GM12878 (cell line): ENCODE results near the gene RASGRP2. TPM values are rescaled to one million over a fixed set of nuclear protein-coding genes. Genes with fewer than 3 reads are reported as not detected.

Experiments
- ATAC-seq: fragments of 200-7000 bp; cut with Tn5 transposase; 3 replicates; pipeline ENCODE4 v1.9.1; 2020; ENCODE audit warnings: mild to moderate bottlenecking, moderate library complexity
- BruUV-seq: library from RNA; stranded (reverse); fragments of 400-500 nt; replicated peaks from 2 replicates; lab custom pipeline; 2021; lab: Mats Ljungman, UMichigan
- CTCF ChIA-PET: fragments of 300-600 bp; sonication (Branson Sonifier 250); formaldehyde crosslinking; extraction: SDS; loops from one replicate; lab custom pipeline; 2021; ENCODE audit warnings: inconsistent platforms; lab: Yijun Ruan, JAX
- POLR2A ChIA-PET: fragments of 350-600 bp; formaldehyde crosslinking; extraction: SDS; loops from one replicate; lab custom pipeline; 2021; ENCODE audit warnings: inconsistent platforms; lab: Charles Lee
- RAD21 ChIA-PET: fragments of 300-600 bp; sonication (Branson Sonifier 250); formaldehyde crosslinking; loops from one replicate; lab custom pipeline; 2023; ENCODE audit warnings: antibody characterized with exemption; ENCODE audit not compliant: unreplicated experiment; lab: Charles Lee
- SMC1A ChIA-PET: fragments of 300-600 bp; sonication (Branson Sonifier 250); formaldehyde crosslinking; loops from one replicate; lab custom pipeline; 2023; ENCODE audit not compliant: unreplicated experiment, uncharacterized antibody; lab: Charles Lee
- DNase-seq: peaks from one replicate; pipeline ENCODE4 v3.0.0-alpha.2; 2011; ENCODE audit warnings: low read depth, low spot score
- FAIRE-seq: peaks from 3 replicates; lab custom pipeline; 2011; peaks lifted over from hg19 to GRCh38; lab: Jason Lieb, UNC
- H2AFZ ChIP-seq: 2 replicates; pipeline ENCODE4 v1.6.0; 2011; ENCODE audit warnings: low read depth, low read length, control low read depth; ENCODE audit not compliant: control insufficient read depth
- H3K27ac ChIP-seq: 2 replicates; pipeline ENCODE4 v1.5.1; 2011; ENCODE audit warnings: control low read depth; ENCODE audit not compliant: control insufficient read depth, insufficient read depth
- H3K27me3 ChIP-seq, 2 experiments: replicated peaks in 1 of 2; 2 replicates each; pipeline versions ENCODE4 v1.6.0 to v1.6.1; 2011; ENCODE audit warnings: low read length in 1 of 2; ENCODE audit not compliant: control insufficient read depth in 2 of 2, insufficient read depth in 2 of 2
- H3K36me3 ChIP-seq, 2 experiments: 2 replicates each; pipeline ENCODE4 v1.5.1; 2011; ENCODE audit warnings: low read length in 1 of 2; ENCODE audit not compliant: control insufficient read depth in 2 of 2, insufficient read depth in 2 of 2
- H3K4me1 ChIP-seq: 2 replicates; pipeline ENCODE4 v1.6.1; 2011; ENCODE audit warnings: mild to moderate bottlenecking, low read length, moderate library complexity, mixed read lengths; ENCODE audit not compliant: control insufficient read depth, insufficient read depth
- H3K4me2 ChIP-seq: 2 replicates; pipeline ENCODE4 v1.6.0; 2011; ENCODE audit warnings: control low read depth; ENCODE audit not compliant: control insufficient read depth, insufficient read depth
- H3K4me3 ChIP-seq: fragments of 200-600 bp; sonication (generic); 2 replicates; pipeline ENCODE4 v1.5.1; 2016
- H3K79me2 ChIP-seq: 2 replicates; pipeline ENCODE4 v1.6.0; 2011; ENCODE audit warnings: low read length; ENCODE audit not compliant: control insufficient read depth, insufficient read depth
- H3K9ac ChIP-seq: 2 replicates; pipeline ENCODE4 v1.8.0; 2011; ENCODE audit warnings: low read length, control low read depth, mixed read lengths; ENCODE audit not compliant: control insufficient read depth, insufficient read depth
- H3K9me3 ChIP-seq: replicated peaks from 3 replicates; pipeline ENCODE4 v1.5.1; 2011; ENCODE audit warnings: mild to moderate bottlenecking, low read length; ENCODE audit not compliant: control insufficient read depth, insufficient read depth
- H4K20me1 ChIP-seq: 2 replicates; pipeline ENCODE4 v1.6.0; 2011; ENCODE audit not compliant: control insufficient read depth, insufficient read depth
- ATF3 ChIP-seq: IDR thresholded peaks from 2 replicates; pipeline ENCODE4 v1.6.1; 2011; ENCODE audit warnings: low read depth, mild to moderate bottlenecking, low read length, moderate library complexity, borderline replicate concordance; ENCODE audit errors: extremely low read depth
- IRF5 ChIP-seq: fragments of 450-650 bp; IDR thresholded peaks from 2 replicates; pipeline ENCODE4 v1.6.1; 2017; ENCODE audit warnings: borderline replicate concordance
- KAT2A ChIP-seq: conservative IDR thresholded peaks from 2 replicates; pipeline ENCODE4 v1.6.1; 2011; ENCODE audit warnings: low read depth, low read length; ENCODE audit not compliant: control insufficient read depth
- MLLT1 ChIP-seq: fragments of 450-650 bp; IDR thresholded peaks from 2 replicates; pipeline ENCODE4 v1.6.1; 2016; ENCODE audit warnings: mild to moderate bottlenecking
- POLR2AphosphoS2 ChIP-seq: IDR thresholded peaks from 2 replicates; pipeline ENCODE4 v1.6.1; 2011; ENCODE audit warnings: low read depth, mild to moderate bottlenecking, low read length, improper control_type of control experiment, moderate library complexity
- SREBF2 ChIP-seq: IDR thresholded peaks from 2 replicates; pipeline ENCODE4 v1.6.1; 2012; ENCODE audit warnings: mild to moderate bottlenecking, low read length
- WGBS: methylation state at CpG from one replicate; pipeline ENCODE4 v1.1.6; 2016; ENCODE audit warnings: low lambda C conversion rate; ENCODE audit not compliant: insufficient replicate concordance, insufficient coverage; ENCODE audit errors: missing lambda C conversion rate; 5-methylcytosine and 5-hydroxymethylcytosine counted together
- in situ Hi-C: fragments of 300-500 bp; cut with MboI; formaldehyde crosslinking; loops from 9 replicates; pipeline ENCODE4 v1.14.3; 2018; ENCODE audit warnings: mixed read lengths
- intact Hi-C: fragments of 100-400 bp; cut with micrococcal nuclease; formaldehyde crosslinking; loops from one replicate; pipeline ENCODE4 v1.14.2; 2022; ENCODE audit not compliant: unreplicated experiment
- polyA plus RNA-seq, 11 experiments: library from polyadenylated mRNA; depleted of rRNA in 4 of 11; unstranded in 6 of 11; stranded (reverse) in 5 of 11; fragments of >200 nt; fragmentation: Nextera tagmentation in 4 of 11; fragmentation: Illumina TruSeq in 1 of 11; extraction: Ambion mirVana in 4 of 11; extraction: Trizol in 1 of 11; gene quantifications; 1 replicate in 1 of 11; 2 replicates in 10 of 11; pipeline versions ENCODE4 v1.2.1 to v1.2.3, GENCODE V29; 2011 to 2016; ENCODE audit warnings: inconsistent platforms in 2 of 11, missing spikeins in 2 of 11, low read depth in 1 of 11
- total RNA-seq, 4 experiments: library from RNA; depleted of rRNA in 3 of 4; stranded (reverse); fragments of >200 nt in 3 of 4; fragmentation: Illumina TruSeq in 1 of 4; extraction: Trizol in 1 of 4; gene quantifications; 2 replicates each; pipeline versions ENCODE4 v1.2.1 to v1.2.3, GENCODE V29; 2013 to 2021

RASGRP2 gene
- total and polyA plus RNA-seq, 10 of the 15 experiments (the other 5 are each of a cell fraction or from before 2014, with no cell fraction given), result 0.26 to 9.0 (median 5.4) TPM

- no peak for TF ChIP-seq KAT2A
- 0 out of 2 replicates have a peak, but pooled peaks have one; percentile 29 for TF ChIP-seq MLLT1
- no peak overlapping the region for H3K4me3 ChIP-seq
- H3K79me2 ChIP-seq, result no peaks in the 10 kb centered on the region
- no peaks in the 10 kb centered on the region for H3K27me3 ChIP-seq
- intact Hi-C loops (no loop called here), in situ Hi-C loops (no loop called here)
- no peaks in the 10 kb centered on the region for H3K9me3 ChIP-seq
- POLR2A ChIA-PET, result interaction anchor here (1.2 to 1.4 kb wide), 2 partner anchors 11 to 26 kb away, joined by 3 to 4 read pairs; no protein-coding TSS in a partner anchor
- H3K27ac ChIP-seq, result no peak overlapping the region
- WGBS, result 78% methylated on average over 14 of the region's 14 CpGs
- DNase-seq (no peak), FAIRE-seq (no peak), ATAC-seq (no peak)
- H3K9ac ChIP-seq, result no peak overlapping the region
- no peaks in the 10 kb centered on the region for H3K36me3 ChIP-seq
- no peak overlapping the region for H2AFZ ChIP-seq
- no peaks in the 10 kb centered on the region for H4K20me1 ChIP-seq
- no TSS peak for BruUV-seq
- RAD21 ChIA-PET, result no interaction called here
- no peaks in the 10 kb centered on the region for H3K4me1 ChIP-seq
- SMC1A ChIA-PET, result interaction anchor here (0.6 kb wide), 1 partner anchor 98 kb away, joined by 3 read pairs; no protein-coding TSS in a partner anchor
- CTCF ChIA-PET, result no interaction called here
- H3K4me2 ChIP-seq, result no peak overlapping the region
Observed at GRCh38 chr11:64752175-64752970, 8.4 kb upstream of the RASGRP2 start.

- Histone ChIP-seq H3K4me1 (no peaks in the 10 kb centered on the region), H3K4me3 (no peak overlapping the region), H3K36me3 (no peaks in the 10 kb centered on the region), H3K27ac (no peak overlapping the region), H3K79me2 (no peaks in the 10 kb centered on the region), H3K9ac (no peak overlapping the region), H3K27me3 (no peaks in the 10 kb centered on the region), H2AFZ (no peak overlapping the region), H4K20me1 (no peaks in the 10 kb centered on the region), H3K4me2 (no peak overlapping the region), H3K9me3 (no peaks in the 10 kb centered on the region)
- no peak for ATAC-seq
- in situ Hi-C loops (no loop called here), intact Hi-C loops (no loop called here)
- FAIRE-seq, result no peak
- 57% methylated on average over 9 of the region's 9 CpGs for WGBS
- ChIA-PET RAD21 (no interaction called here), CTCF (interaction anchor here (1.3 kb wide), 1 partner anchor 9 kb away, joined by 5 read pairs; no protein-coding TSS in a partner anchor), SMC1A (interaction anchor here (0.6 kb wide), 1 partner anchor 98 kb away, joined by 3 read pairs; no protein-coding TSS in a partner anchor), POLR2A (interaction anchor here (0.6 to 1.4 kb wide), 3 partner anchors 12 to 369 kb away, joined by 3 to 4 read pairs (median 3); no protein-coding TSS in a partner anchor)
- no TSS peak for BruUV-seq
- no peak for DNase-seq
- TF ChIP-seq SREBF2 (no peak), IRF5 (no peak), POLR2AphosphoS2 (no peak), ATF3 (no peak)
Observed at GRCh38 chr11:64751580-64751979, 7.6 kb upstream of the RASGRP2 start.
